HFF-Myc (cell line): Measurements from ENCODE around the gene SNRK.

Experiments
- DNase-seq: peaks from one replicate; pipeline ENCODE4 v3.0.0-alpha.2; 2011; ENCODE audit warnings: low read depth; ENCODE audit errors: extremely low read depth
- H3K4me3 ChIP-seq: replicated peaks from 2 replicates; pipeline ENCODE4 v1.5.1; 2011; ENCODE audit warnings: low read depth, mild to moderate bottlenecking, control low read depth, low read length
- CTCF ChIP-seq: IDR thresholded peaks from 2 replicates; pipeline ENCODE4 v1.5.1; 2012; ENCODE audit warnings: mild to moderate bottlenecking, low read depth, low read length, control low read depth; ENCODE audit errors: missing control alignments

Gene SNRK

GRCh38 chr3:43399034-43399433, 112.7 kb downstream of the SNRK start:
- no peak for DNase-seq
- no peak for TF ChIP-seq CTCF
- no peak overlapping the region for H3K4me3 ChIP-seq

GRCh38 chr3:43400167-43400566, 113.8 kb downstream of the SNRK start:
- no peak for TF ChIP-seq CTCF
- H3K4me3 ChIP-seq = no peak overlapping the region
- no peak for DNase-seq
